ENCODE measurements around the gene ANTXR1.
"Not testable (repeated sequence)": the region's sequence is repeated elsewhere in the genome, so short reads cannot be mapped to it uniquely, and the experiment has no call there.

The ANTXR1 gene

DNA sequence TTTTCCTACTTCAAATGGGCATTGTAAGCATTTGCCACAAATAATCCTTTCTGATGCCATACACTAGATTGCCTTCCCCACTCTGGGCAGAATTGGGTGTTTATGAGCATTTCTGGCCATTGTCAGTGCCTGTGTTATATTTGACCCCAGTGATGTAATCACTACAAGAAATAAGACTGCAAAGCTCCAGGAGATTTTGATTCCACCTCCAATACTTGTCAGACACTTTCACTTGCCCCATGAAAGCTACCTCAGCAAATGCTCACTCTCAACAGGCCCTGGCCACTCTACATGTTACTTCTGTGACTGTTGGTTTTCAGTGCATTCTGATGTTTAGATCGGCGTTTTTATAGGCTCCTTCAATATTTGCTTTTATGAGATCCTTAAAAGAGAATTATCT, 239.0 kb downstream of the ANTXR1 start:
- Mint-ChIP-seq H3K27ac (no peak overlapping the region), H3K4me3 (no peak overlapping the region), H3K4me1 (peaks cover 27% of the 10 kb centered on the region), H3K9me3 (peaks cover 5% of the 10 kb centered on the region), H3K27me3 (ENCODE audit: low read depth) (no peaks in the 10 kb centered on the region), H3K36me3 (ENCODE audit: low read depth) (peaks cover 17% of the 10 kb centered on the region)
- TF ChIP-seq, protein P1, sequence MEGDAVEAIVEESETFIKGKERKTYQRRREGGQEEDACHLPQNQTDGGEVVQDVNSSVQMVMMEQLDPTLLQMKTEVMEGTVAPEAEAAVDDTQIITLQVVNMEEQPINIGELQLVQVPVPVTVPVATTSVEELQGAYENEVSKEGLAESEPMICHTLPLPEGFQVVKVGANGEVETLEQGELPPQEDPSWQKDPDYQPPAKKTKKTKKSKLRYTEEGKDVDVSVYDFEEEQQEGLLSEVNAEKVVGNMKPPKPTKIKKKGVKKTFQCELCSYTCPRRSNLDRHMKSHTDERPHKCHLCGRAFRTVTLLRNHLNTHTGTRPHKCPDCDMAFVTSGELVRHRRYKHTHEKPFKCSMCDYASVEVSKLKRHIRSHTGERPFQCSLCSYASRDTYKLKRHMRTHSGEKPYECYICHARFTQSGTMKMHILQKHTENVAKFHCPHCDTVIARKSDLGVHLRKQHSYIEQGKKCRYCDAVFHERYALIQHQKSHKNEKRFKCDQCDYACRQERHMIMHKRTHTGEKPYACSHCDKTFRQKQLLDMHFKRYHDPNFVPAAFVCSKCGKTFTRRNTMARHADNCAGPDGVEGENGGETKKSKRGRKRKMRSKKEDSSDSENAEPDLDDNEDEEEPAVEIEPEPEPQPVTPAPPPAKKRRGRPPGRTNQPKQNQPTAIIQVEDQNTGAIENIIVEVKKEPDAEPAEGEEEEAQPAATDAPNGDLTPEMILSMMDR (IDR thresholded peaks at IDR 0.05; ENCODE audit: unreplicated experiment in 3 of 3): no peak

DNA sequence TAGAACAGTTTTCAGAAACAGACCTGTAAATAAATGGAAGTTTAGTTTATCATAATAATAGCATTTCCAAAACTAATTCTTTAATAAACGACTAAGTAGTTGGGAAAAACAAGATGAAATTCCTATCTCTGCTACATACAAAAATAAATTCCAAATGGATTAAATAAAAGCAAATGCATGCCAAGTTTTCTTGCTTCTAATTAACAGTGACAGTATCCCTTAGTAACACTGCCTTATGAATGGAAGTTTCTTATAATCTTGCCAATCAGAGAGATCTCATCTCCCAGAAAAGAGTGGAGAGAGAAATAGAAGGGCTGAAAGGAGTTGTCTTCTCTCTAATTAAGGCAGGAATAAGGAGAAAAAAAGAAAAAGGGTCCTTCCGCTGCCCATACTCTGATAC, 240.1 kb downstream of the ANTXR1 start:
- Mint-ChIP-seq H3K4me1 (peaks cover 27% of the 10 kb centered on the region), H3K4me3 (no peak overlapping the region), H3K36me3 (ENCODE audit: low read depth) (peaks cover 5% of the 10 kb centered on the region), H3K9me3 (peaks cover 12% of the 10 kb centered on the region), H3K27ac (peak overlapping the region in 2 of 3 experiments; percentile 9 to 87), H3K27me3 (ENCODE audit: low read depth) (peaks cover 7% of the 10 kb centered on the region)
- TF ChIP-seq, protein P1 (IDR thresholded peaks at IDR 0.05; ENCODE audit: unreplicated experiment in 3 of 3): no peak

DNA sequence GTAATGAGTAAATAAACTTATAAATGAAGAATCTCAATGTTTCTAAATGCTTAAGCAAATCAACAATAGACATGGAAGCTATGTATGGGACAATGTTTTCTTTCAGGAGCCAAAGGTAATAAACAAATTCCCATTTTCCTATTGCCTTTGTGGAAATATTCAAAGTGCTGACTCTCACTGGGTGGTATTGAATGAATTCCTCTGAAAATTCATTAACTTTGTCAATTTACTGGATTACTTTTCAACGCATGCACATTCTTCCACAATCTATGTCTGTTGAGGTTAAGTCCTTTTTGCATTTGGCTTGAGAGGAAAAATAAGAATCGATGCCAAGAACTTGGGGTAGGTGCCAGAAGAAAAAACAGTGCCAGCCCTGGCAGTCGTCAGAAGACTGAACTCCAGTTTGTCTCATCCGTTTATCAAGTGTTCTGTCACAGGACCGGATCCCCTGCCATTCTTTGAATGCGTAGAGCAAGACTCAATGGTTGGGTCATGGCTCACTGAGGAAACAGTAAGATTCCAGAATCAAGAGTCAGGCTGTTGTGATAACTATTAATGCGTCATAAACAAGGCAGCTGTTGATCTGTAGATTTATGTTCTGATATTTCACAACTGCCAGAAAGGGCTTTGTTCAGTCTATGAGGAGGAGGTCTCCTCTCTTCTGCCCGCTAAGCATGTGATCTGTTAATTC, 240.8 kb downstream of the ANTXR1 start:
- Mint-ChIP-seq H3K4me1 (peaks cover 27% of the 10 kb centered on the region), H3K27ac (peak overlapping the region in 2 of 3 experiments; percentile 10 to 87), H3K4me3 (peak overlapping the region in 1 of 3 experiments; percentile 21), H3K27me3 (ENCODE audit: low read depth) (peaks cover 7% of the 10 kb centered on the region), H3K36me3 (ENCODE audit: low read depth) (peaks cover 5% of the 10 kb centered on the region), H3K9me3 (peaks cover 18% of the 10 kb centered on the region)
- TF ChIP-seq, protein P1 (IDR thresholded peaks at IDR 0.05; ENCODE audit: unreplicated experiment in 3 of 3): no peak

DNA sequence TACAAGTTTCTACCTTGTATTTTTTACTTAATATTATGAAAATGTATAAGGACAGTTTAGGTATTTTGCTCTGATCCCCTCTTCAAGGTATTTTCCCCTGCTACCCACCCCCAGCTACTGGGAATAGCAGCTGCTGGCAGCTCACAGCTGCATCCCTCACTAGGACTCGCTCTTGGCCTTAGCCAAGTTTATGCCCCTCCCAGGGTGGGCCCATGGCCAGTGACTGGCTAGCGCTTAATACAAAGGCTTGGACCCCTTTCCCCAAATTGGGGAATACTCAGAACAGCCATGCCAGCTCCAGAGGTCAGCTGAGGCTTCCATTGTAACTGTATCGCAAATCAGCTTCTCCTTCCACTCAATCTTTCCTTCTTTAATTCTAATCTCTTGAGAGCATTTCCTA, 242.8 kb downstream of the ANTXR1 start:
- no peak overlapping the region for H3K4me3 Mint-ChIP-seq
- peaks cover 5% of the 10 kb centered on the region for H3K36me3 Mint-ChIP-seq (ENCODE audit: low read depth)
- H3K4me1 Mint-ChIP-seq: peaks cover 27% of the 10 kb centered on the region
- H3K27me3 Mint-ChIP-seq (ENCODE audit: low read depth): peaks cover 7% of the 10 kb centered on the region
- peaks cover 33% of the 10 kb centered on the region for H3K9me3 Mint-ChIP-seq
- H3K27ac Mint-ChIP-seq: no peak overlapping the region
- TF ChIP-seq, protein P1 (IDR thresholded peaks at IDR 0.05; ENCODE audit: unreplicated experiment in 3 of 3): no peak

DNA sequence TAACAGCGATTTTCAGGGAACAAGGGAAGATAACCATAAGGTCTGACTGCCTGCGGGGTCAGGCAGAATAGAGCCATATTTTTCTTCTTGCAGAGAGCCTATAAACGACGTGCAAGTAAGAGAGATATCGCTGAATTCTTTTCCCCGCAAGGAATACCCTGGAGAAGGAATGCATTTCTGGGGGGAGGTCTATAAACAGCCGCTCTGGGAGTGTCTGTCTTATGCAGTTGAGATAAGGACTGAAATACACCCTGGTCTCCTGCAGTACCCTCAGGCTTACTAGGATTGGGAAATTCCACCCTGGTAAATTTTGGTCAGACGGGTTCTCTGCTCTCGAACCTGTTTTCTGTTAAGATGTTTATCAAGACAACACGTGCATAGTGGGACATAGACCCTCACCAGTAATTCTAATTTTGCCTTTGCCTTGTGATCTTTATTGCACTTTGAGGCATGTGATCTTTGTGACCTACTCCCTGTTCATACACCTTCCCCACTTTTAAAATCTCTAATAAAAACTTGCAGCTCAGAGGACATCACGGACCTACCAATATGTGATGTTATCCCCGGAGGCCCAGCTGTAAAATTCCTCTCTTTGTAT, 247.1 kb downstream of the ANTXR1 start:
- H3K36me3 Mint-ChIP-seq (ENCODE audit: low read depth); H3K27ac Mint-ChIP-seq; H3K27me3 Mint-ChIP-seq (ENCODE audit: low read depth); H3K4me1 Mint-ChIP-seq; H3K4me3 Mint-ChIP-seq: not testable (repeated sequence)
- peaks cover 60% of the 10 kb centered on the region for H3K9me3 Mint-ChIP-seq

DNA sequence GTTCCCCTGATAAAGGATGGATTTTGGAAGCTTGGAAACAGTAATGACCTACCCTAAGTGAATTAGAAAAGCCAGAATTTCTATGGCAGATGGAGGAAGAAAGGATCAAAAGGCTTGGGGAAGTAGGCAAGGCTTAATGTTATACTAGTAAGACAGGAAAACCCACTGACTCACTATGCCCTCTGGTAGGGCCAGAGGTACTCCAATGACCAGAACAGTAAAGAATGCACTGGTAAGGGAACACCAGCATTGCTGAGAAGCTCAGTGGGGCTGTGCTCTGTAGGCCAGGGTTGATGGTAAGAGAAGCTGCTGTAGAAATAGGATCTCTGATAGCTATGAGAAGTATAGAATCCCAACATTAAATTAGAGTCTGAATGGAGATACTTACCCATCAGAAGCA, 247.7 kb downstream of the ANTXR1 start:
- TF ChIP-seq, protein P1 (IDR thresholded peaks at IDR 0.05; ENCODE audit: unreplicated experiment in 3 of 3): no peak
- Mint-ChIP-seq H3K4me3 (no peak overlapping the region), H3K9me3 (peaks cover 63% of the 10 kb centered on the region), H3K27ac (no peak overlapping the region), H3K27me3 (ENCODE audit: low read depth) (peaks cover 7% of the 10 kb centered on the region), H3K4me1 (peaks cover 7% of the 10 kb centered on the region), H3K36me3 (ENCODE audit: low read depth) (peaks cover 5% of the 10 kb centered on the region)
